ENCODE measurements around the gene YKT6. TPM values are rescaled to one million over a fixed set of nuclear protein-coding genes. Genes with fewer than 3 reads are reported as not detected.
"Not testable (repeated sequence)": the region's sequence is repeated elsewhere in the genome, so short reads cannot be mapped to it uniquely, and the experiment has no call there.

Gene YKT6
- total RNA-seq, 1 donor from 2014 or later, result 131 TPM

GRCh38 chr7:44195889-44196288 is 4.9 kb upstream of the YKT6 start:
- Mint-ChIP-seq H3K4me1 (ENCODE audit: low read depth) (peaks cover 5% of the 10 kb centered on the region), H3K27ac (ENCODE audit: unreplicated experiment) (no peak overlapping the region), H3K36me3 (ENCODE audit: low read depth) (no peaks in the 10 kb centered on the region), H3K27me3 (ENCODE audit: low read depth) (peaks cover 8% of the 10 kb centered on the region), H3K4me3 (ENCODE audit: unreplicated experiment) (no peak overlapping the region), H3K9me3 (ENCODE audit: low read depth) (no peaks in the 10 kb centered on the region)
- no peak for DNase-seq (ENCODE audit: low spot score)
- TF ChIP-seq CTCF (IDR thresholded peaks at IDR 0.05), result no peak

- Mint-ChIP-seq H3K36me3 (ENCODE audit: low read depth) (no peaks in the 10 kb centered on the region), H3K4me3 (ENCODE audit: unreplicated experiment) (no peak overlapping the region), H3K4me1 (ENCODE audit: low read depth) (peaks cover 5% of the 10 kb centered on the region), H3K27ac (ENCODE audit: unreplicated experiment) (no peak overlapping the region), H3K27me3 (ENCODE audit: low read depth) (peaks cover 8% of the 10 kb centered on the region), H3K9me3 (ENCODE audit: low read depth) (no peaks in the 10 kb centered on the region)
- TF ChIP-seq CTCF (IDR thresholded peaks at IDR 0.05), result peak; percentile 84
- DNase-seq (ENCODE audit: low spot score), result no peak
These were observed 4.3 kb upstream of the YKT6 start for GRCh38 chr7:44196450-44196872.

DNA sequence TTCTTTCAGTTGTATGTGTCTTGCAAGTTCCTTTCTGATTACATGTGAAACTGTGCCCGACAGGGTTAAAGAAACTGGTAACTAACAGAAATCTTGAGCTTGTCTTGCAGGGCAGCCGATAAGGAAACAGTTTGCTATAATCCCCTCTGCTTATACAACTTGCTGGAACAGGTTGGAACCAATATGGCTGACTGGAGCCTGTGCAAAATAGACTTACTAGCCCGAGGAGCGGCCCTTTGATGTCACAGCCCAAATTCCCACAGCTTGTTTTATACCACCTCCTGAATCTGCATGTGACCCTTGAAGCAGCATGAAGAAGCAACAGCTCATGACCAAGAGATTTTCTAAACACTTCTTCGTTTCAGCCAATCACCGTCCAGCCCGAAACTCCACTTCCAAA is 3.3 kb upstream of the YKT6 start:
- H3K4me3 Mint-ChIP-seq (ENCODE audit: unreplicated experiment), result no peak overlapping the region
- H3K36me3 Mint-ChIP-seq (ENCODE audit: low read depth), result no peaks in the 10 kb centered on the region
- H3K4me1 Mint-ChIP-seq (ENCODE audit: low read depth), result peaks cover 15% of the 10 kb centered on the region
- no peak overlapping the region for H3K27ac Mint-ChIP-seq (ENCODE audit: unreplicated experiment)
- peaks cover 7% of the 10 kb centered on the region for H3K27me3 Mint-ChIP-seq (ENCODE audit: low read depth)
- DNase-seq (ENCODE audit: low spot score), result no peak
- TF ChIP-seq CTCF (IDR thresholded peaks at IDR 0.05), result no peak
- H3K9me3 Mint-ChIP-seq (ENCODE audit: low read depth), result no peaks in the 10 kb centered on the region

DNA sequence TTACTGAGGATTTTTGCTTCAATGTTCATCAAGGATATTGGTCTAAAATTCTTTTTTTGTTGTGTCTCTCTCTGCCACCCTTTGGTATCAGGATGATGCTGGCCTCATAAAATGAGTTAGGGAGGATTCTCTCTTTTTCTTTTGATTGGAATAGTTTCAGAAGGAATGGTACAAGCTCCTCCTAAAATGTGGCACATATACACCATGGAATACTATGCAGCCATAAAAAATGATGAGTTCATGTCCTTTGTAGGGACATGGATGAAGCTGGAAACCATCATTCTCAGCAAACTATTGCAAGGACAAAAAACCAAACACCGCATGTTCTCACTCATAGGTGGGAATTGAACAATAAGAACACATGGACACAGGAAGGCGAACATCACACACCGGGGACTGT is 615 bp upstream of the YKT6 start:
- not testable (repeated sequence) for H3K4me3 Mint-ChIP-seq (ENCODE audit: unreplicated experiment)

DNA sequence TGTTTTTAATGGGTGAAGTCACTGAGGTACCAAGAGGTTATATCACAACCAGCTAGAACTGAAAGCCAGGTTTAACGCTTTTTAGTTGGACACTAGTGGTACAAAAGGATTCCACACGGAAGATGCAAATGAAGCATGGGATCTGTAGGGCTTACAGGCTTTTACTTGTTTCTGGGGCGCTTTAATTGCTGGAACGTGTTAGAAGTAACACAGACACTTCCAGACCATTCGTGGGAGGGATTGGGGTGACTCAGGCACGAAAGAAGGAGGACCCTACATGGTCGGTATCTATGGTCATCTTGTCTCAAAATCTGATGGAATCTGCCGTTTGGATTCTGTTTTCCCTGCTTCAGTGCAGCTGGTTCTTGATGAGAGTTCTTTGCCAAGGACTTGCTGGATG is 1.0 kb downstream of the YKT6 start:
- DNase-seq (ENCODE audit: low spot score), result no peak
- peak overlapping the region; percentile 82 for H3K4me3 Mint-ChIP-seq (ENCODE audit: unreplicated experiment)
- peak overlapping the region; percentile 93 for H3K27ac Mint-ChIP-seq (ENCODE audit: unreplicated experiment)
- no peaks in the 10 kb centered on the region for H3K9me3 Mint-ChIP-seq (ENCODE audit: low read depth)
- H3K36me3 Mint-ChIP-seq (ENCODE audit: low read depth), result peaks cover 14% of the 10 kb centered on the region
- TF ChIP-seq CTCF (IDR thresholded peaks at IDR 0.05), result no peak
- peaks cover 24% of the 10 kb centered on the region for H3K4me1 Mint-ChIP-seq (ENCODE audit: low read depth)
- peaks cover 7% of the 10 kb centered on the region for H3K27me3 Mint-ChIP-seq (ENCODE audit: low read depth)

More for the DNA sequence above, 615 bp upstream of the YKT6 start:
- not testable (repeated sequence) for H3K36me3 Mint-ChIP-seq (ENCODE audit: low read depth); H3K9me3 Mint-ChIP-seq (ENCODE audit: low read depth); DNase-seq (ENCODE audit: low spot score); H3K27ac Mint-ChIP-seq (ENCODE audit: unreplicated experiment); H3K27me3 Mint-ChIP-seq (ENCODE audit: low read depth)
- H3K4me1 Mint-ChIP-seq (ENCODE audit: low read depth), result peaks cover 28% of the 10 kb centered on the region

GRCh38 chr7:44206008-44206407 is 5.2 kb downstream of the YKT6 start:
- H3K9me3 Mint-ChIP-seq (ENCODE audit: low read depth), result no peaks in the 10 kb centered on the region
- no peak overlapping the region for H3K27ac Mint-ChIP-seq (ENCODE audit: unreplicated experiment)
- H3K4me1 Mint-ChIP-seq (ENCODE audit: low read depth), result peaks cover 24% of the 10 kb centered on the region
- peaks cover 34% of the 10 kb centered on the region for H3K36me3 Mint-ChIP-seq (ENCODE audit: low read depth)
- H3K27me3 Mint-ChIP-seq (ENCODE audit: low read depth), result no peaks in the 10 kb centered on the region
- no peak for DNase-seq (ENCODE audit: low spot score)
- no peak for TF ChIP-seq CTCF (IDR thresholded peaks at IDR 0.05)
- H3K4me3 Mint-ChIP-seq (ENCODE audit: unreplicated experiment), result no peak overlapping the region
